ENCODE results near the gene SLC22A9.

- no peak for TF ChIP-seq POLR2AphosphoS5 (IDR thresholded peaks at IDR 0.05)
- no peak for TF ChIP-seq CTCF (IDR thresholded peaks at IDR 0.05; ENCODE audit: poor library complexity, severe bottlenecking)
- no peak for TF ChIP-seq EP300 (conservative IDR thresholded peaks at IDR 0.05; ENCODE audit: poor library complexity, severe bottlenecking)
- no peak for TF ChIP-seq MXI1 (conservative IDR thresholded peaks at IDR 0.05; ENCODE audit: poor library complexity, severe bottlenecking)
Measured at GRCh38 chr11:63380130-63380529, 10.5 kb downstream of the SLC22A9 start.
